Progenitor cell of endocrine pancreas (in vitro differentiated cells): ENCODE data around the gene NCOA1. TPM values are rescaled to one million over a fixed set of nuclear protein-coding genes. Genes with fewer than 3 reads are reported as not detected.

Experiments used
- DNase-seq: peaks from one replicate; pipeline ENCODE4 v3.0.0; 2021; ENCODE audit warnings: low spot score; ENCODE audit not compliant: unreplicated experiment
- H3K27ac Mint-ChIP-seq: 2 replicates; pipeline ENCODE4 v1.8.0; 2021; ENCODE audit warnings: mild to moderate bottlenecking, moderate library complexity, mixed read lengths
- H3K27me3 Mint-ChIP-seq: 2 replicates; pipeline ENCODE4 v1.8.0; 2021; ENCODE audit warnings: mixed read lengths
- H3K36me3 Mint-ChIP-seq: 2 replicates; pipeline ENCODE4 v1.8.0; 2022; ENCODE audit warnings: mixed read lengths; ENCODE audit not compliant: insufficient read depth
- H3K4me1 Mint-ChIP-seq: 2 replicates; pipeline ENCODE4 v1.8.0; 2021; ENCODE audit warnings: low read depth, mixed read lengths
- H3K4me3 Mint-ChIP-seq: 2 replicates; pipeline ENCODE4 v1.8.0; 2021; ENCODE audit warnings: low read depth, mild to moderate bottlenecking, moderate library complexity, mixed read lengths
- H3K9me3 Mint-ChIP-seq: 2 replicates; pipeline ENCODE4 v1.8.0; 2021; ENCODE audit warnings: low read depth, mixed read lengths
- CTCF ChIP-seq: fragments of 200-600 bp; sonication (generic); IDR thresholded peaks from one replicate; pipeline ENCODE4 v1.5.0; 2021; ENCODE audit warnings: antibody characterized with exemption, mild to moderate bottlenecking; ENCODE audit not compliant: unreplicated experiment
- total RNA-seq: library from RNA; stranded (reverse); gene quantifications from 2 replicates; pipeline ENCODE4 v1.2.1, GENCODE V29; 2021

The NCOA1 gene
- total RNA-seq, 1 donor from 2014 or later: 32.3 TPM

GRCh38 chr2:24731040-24731439, 240.0 kb downstream of the NCOA1 start:
- DNase-seq: no peak
- Mint-ChIP-seq H3K4me1 (no peaks in the 10 kb centered on the region), H3K36me3 (peaks cover 17% of the 10 kb centered on the region), H3K4me3 (no peak overlapping the region), H3K9me3 (no peaks in the 10 kb centered on the region), H3K27ac (no peak overlapping the region), H3K27me3 (no peaks in the 10 kb centered on the region)
- no peak for TF ChIP-seq CTCF

GRCh38 chr2:24731923-24732322, 240.9 kb downstream of the NCOA1 start:
- Mint-ChIP-seq H3K27ac (no peak overlapping the region), H3K4me1 (no peaks in the 10 kb centered on the region), H3K27me3 (no peaks in the 10 kb centered on the region), H3K4me3 (no peak overlapping the region), H3K9me3 (no peaks in the 10 kb centered on the region), H3K36me3 (peaks cover 15% of the 10 kb centered on the region)
- no peak for DNase-seq
- TF ChIP-seq CTCF: no peak

- no peak overlapping the region for H3K27ac Mint-ChIP-seq
- no peak for DNase-seq
- no peak overlapping the region for H3K4me3 Mint-ChIP-seq
These were observed 243.7 kb downstream of the NCOA1 start for GRCh38 chr2:24734741-24735140.

GRCh38 chr2:24739354-24740025, 248.4 kb downstream of the NCOA1 start:
- no peak for TF ChIP-seq CTCF
- Mint-ChIP-seq H3K36me3 (peaks cover 1% of the 10 kb centered on the region), H3K27ac (no peak overlapping the region), H3K27me3 (no peaks in the 10 kb centered on the region), H3K4me1 (no peaks in the 10 kb centered on the region), H3K9me3 (no peaks in the 10 kb centered on the region), H3K4me3 (no peak overlapping the region)
- DNase-seq: no peak

More at GRCh38 chr2:24734741-24735140, 243.7 kb downstream of the NCOA1 start:
- Mint-ChIP-seq H3K36me3 (peaks cover 11% of the 10 kb centered on the region), H3K9me3 (no peaks in the 10 kb centered on the region), H3K27me3 (no peaks in the 10 kb centered on the region), H3K4me1 (no peaks in the 10 kb centered on the region)
- no peak for TF ChIP-seq CTCF

- Mint-ChIP-seq H3K4me3 (no peak overlapping the region), H3K27me3 (no peaks in the 10 kb centered on the region), H3K4me1 (no peaks in the 10 kb centered on the region), H3K36me3 (peaks cover 1% of the 10 kb centered on the region), H3K27ac (no peak overlapping the region), H3K9me3 (no peaks in the 10 kb centered on the region)
- no peak for TF ChIP-seq CTCF
- no peak for DNase-seq
These were observed 249.1 kb downstream of the NCOA1 start for GRCh38 chr2:24740142-24740541.
